ENCODE data around the gene ZNF750.

GRCh38 chr17:82823004-82823403 is 16.8 kb downstream of the ZNF750 start:
- TF ChIP-seq, protein P1, sequence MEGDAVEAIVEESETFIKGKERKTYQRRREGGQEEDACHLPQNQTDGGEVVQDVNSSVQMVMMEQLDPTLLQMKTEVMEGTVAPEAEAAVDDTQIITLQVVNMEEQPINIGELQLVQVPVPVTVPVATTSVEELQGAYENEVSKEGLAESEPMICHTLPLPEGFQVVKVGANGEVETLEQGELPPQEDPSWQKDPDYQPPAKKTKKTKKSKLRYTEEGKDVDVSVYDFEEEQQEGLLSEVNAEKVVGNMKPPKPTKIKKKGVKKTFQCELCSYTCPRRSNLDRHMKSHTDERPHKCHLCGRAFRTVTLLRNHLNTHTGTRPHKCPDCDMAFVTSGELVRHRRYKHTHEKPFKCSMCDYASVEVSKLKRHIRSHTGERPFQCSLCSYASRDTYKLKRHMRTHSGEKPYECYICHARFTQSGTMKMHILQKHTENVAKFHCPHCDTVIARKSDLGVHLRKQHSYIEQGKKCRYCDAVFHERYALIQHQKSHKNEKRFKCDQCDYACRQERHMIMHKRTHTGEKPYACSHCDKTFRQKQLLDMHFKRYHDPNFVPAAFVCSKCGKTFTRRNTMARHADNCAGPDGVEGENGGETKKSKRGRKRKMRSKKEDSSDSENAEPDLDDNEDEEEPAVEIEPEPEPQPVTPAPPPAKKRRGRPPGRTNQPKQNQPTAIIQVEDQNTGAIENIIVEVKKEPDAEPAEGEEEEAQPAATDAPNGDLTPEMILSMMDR (IDR thresholded peaks at IDR 0.05): no peak
- TF ChIP-seq POLR2A (IDR thresholded peaks at IDR 0.05) (no peak), POLR2AphosphoS5 (IDR thresholded peaks at IDR 0.05) (no peak), EP300 (IDR thresholded peaks at IDR 0.05) (no peak)
